Breast epithelium (tissue), 4 donors: ENCODE results near the gene HCFC2. TPM values are rescaled to one million over a fixed set of nuclear protein-coding genes. Genes with fewer than 3 reads are reported as not detected.

Experiments
- DNase-seq, 2 donors: peaks; one replicate each; pipeline ENCODE4 v3.0.0-alpha.2; 2019; ENCODE audit warnings: low spot score in 2 of 2
- H3K27ac ChIP-seq, 2 donors: fragments of 200-600 bp; sonication (generic) in 1 of 2; one replicate each; pipeline ENCODE4 v1.5.1; 2016 to 2019; ENCODE audit warnings: mild to moderate bottlenecking in 1 of 2
- H3K27me3 ChIP-seq, 2 donors: fragments of 200-600 bp; sonication (generic) in 1 of 2; one replicate each; pipeline versions ENCODE4 v1.5.1 to v1.6.0; 2017 to 2019; ENCODE audit warnings: control low read depth in 1 of 2, mild to moderate bottlenecking in 1 of 2
- H3K36me3 ChIP-seq: fragments of 200-600 bp; one replicate; pipeline ENCODE4 v1.5.1; 2019
- H3K4me1 ChIP-seq, 2 donors: fragments of 200-600 bp; sonication (generic); one replicate each; pipeline ENCODE4 v1.5.1; 2016 to 2019; ENCODE audit warnings: control low read depth in 1 of 2
- H3K4me3 ChIP-seq, 3 donors: fragments of 200-600 bp; sonication (generic); 1 replicate in 2 of 3; 2 replicates in 1 of 3; pipeline ENCODE4 v1.5.1; 2016 to 2019; ENCODE audit warnings: mild to moderate bottlenecking in 3 of 3, moderate library complexity in 2 of 3
- H3K9me3 ChIP-seq, 2 donors: fragments of 200-600 bp; sonication (generic) in 1 of 2; one replicate each; pipeline ENCODE4 v1.5.1; 2016 to 2019; ENCODE audit warnings: control low read depth in 1 of 2
- CTCF ChIP-seq, 3 donors: fragments of 450-650 bp; IDR thresholded peaks; one replicate each; pipeline ENCODE4 v1.5.1; 2016 to 2017; ENCODE audit warnings: antibody characterized with exemption in 3 of 3, mild to moderate bottlenecking in 3 of 3, moderate library complexity in 3 of 3
- POLR2A ChIP-seq: fragments of 450-650 bp; IDR thresholded peaks from one replicate; pipeline ENCODE4 v1.6.1; 2016; ENCODE audit warnings: antibody characterized with exemption, mild to moderate bottlenecking, moderate library complexity
- POLR2AphosphoS5 ChIP-seq, 3 donors: sonication (generic); formaldehyde crosslinking; IDR thresholded peaks; one replicate each; pipeline ENCODE4 v1.6.1; 2017; ENCODE audit warnings: antibody characterized with exemption in 3 of 3
- intact Hi-C: fragments of 100-400 bp; cut with DNase I; formaldehyde crosslinking; loops from one replicate; pipeline ENCODE4 v1.15.1; 2023; ENCODE audit warnings: low total_unique reads
- total RNA-seq, 3 donors: library from RNA; depleted of rRNA; stranded (reverse); fragments of >200 nt; gene quantifications; one replicate each; pipeline ENCODE4 v1.1.0, GENCODE V29; 2016

Gene HCFC2
- total RNA-seq, 3 donors from 2014 or later, result 20.3 to 26.2 (median 23.2) TPM

GRCh38 chr12:104133866-104134265 is 69.5 kb downstream of the HCFC2 start:
- no peak for DNase-seq
- Histone ChIP-seq H3K27ac (no peak overlapping the region), H3K36me3 (no peaks in the 10 kb centered on the region), H3K4me3 (no peak overlapping the region), H3K4me1 (peaks cover 3 to 4% of the 10 kb centered on the region in 2 donors), H3K27me3 (no peaks in the 10 kb centered on the region), H3K9me3 (no peaks in the 10 kb centered on the region)
- intact Hi-C loops, result no loop called here
- TF ChIP-seq CTCF (IDR thresholded peaks at IDR 0.05) (no peak), POLR2A (no peak), POLR2AphosphoS5 (IDR thresholded peaks at IDR 0.05) (no peak)

DNA sequence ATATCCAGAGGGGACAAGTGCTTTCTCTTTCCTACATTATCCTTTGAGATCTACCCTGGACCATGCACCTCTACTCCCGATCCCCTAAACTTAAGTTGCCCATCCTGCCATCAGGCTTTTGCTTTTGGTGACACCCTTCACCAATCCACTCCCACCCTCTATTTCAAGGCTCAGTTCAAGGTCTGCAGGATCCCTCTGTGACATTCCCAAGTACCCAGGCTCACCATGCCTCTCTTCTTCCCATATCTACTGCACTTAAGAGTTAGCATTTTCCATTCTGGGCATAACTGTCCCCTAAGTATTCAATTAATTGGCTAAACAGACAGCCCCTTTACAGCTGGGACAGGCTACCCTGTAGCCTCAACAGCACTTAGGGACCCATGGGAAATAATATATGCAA is 70.6 kb downstream of the HCFC2 start:
- TF ChIP-seq POLR2AphosphoS5 (IDR thresholded peaks at IDR 0.05), result no peak
- TF ChIP-seq CTCF (IDR thresholded peaks at IDR 0.05), result no peak
- TF ChIP-seq POLR2A, result no peak
- intact Hi-C loops, result no loop called here
- no peak overlapping the region for H3K27ac ChIP-seq
- H3K36me3 ChIP-seq, result no peaks in the 10 kb centered on the region
- H3K27me3 ChIP-seq, result no peaks in the 10 kb centered on the region
- no peak overlapping the region for H3K4me3 ChIP-seq
- DNase-seq, result no peak
- peaks cover 3 to 4% of the 10 kb centered on the region in 2 donors for H3K4me1 ChIP-seq
- H3K9me3 ChIP-seq, result no peaks in the 10 kb centered on the region

DNA sequence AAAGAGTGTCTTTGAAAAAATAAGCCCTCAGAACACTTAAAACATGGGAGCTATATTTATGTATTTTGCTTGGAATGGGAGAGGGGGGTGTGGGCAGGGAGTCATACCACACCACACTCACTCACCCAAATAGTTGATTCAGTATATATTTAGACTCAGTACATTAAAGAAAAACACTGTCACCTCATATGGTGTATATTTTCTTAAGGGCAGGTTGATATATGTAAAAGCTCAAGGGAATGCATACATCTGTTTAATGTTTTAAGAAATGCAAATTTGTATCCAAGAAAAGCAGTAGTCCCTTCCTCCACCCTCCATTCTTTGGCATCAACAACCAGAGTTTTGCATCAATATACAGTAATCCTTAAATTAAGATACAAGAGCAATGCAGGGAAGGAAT is 72.2 kb downstream of the HCFC2 start:
- H3K9me3 ChIP-seq, result no peaks in the 10 kb centered on the region
- no peak for TF ChIP-seq CTCF (IDR thresholded peaks at IDR 0.05)
- TF ChIP-seq POLR2AphosphoS5 (IDR thresholded peaks at IDR 0.05), result no peak
- TF ChIP-seq POLR2A, result no peak
- H3K36me3 ChIP-seq, result no peaks in the 10 kb centered on the region
- peaks cover 3 to 4% of the 10 kb centered on the region in 2 donors for H3K4me1 ChIP-seq
- H3K27ac ChIP-seq, result no peak overlapping the region
- DNase-seq, result no peak
- no peaks in the 10 kb centered on the region for H3K27me3 ChIP-seq
- peak overlapping the region; percentile 74 to 92 (median 80) for H3K4me3 ChIP-seq
- intact Hi-C loops, result no loop called here

DNA sequence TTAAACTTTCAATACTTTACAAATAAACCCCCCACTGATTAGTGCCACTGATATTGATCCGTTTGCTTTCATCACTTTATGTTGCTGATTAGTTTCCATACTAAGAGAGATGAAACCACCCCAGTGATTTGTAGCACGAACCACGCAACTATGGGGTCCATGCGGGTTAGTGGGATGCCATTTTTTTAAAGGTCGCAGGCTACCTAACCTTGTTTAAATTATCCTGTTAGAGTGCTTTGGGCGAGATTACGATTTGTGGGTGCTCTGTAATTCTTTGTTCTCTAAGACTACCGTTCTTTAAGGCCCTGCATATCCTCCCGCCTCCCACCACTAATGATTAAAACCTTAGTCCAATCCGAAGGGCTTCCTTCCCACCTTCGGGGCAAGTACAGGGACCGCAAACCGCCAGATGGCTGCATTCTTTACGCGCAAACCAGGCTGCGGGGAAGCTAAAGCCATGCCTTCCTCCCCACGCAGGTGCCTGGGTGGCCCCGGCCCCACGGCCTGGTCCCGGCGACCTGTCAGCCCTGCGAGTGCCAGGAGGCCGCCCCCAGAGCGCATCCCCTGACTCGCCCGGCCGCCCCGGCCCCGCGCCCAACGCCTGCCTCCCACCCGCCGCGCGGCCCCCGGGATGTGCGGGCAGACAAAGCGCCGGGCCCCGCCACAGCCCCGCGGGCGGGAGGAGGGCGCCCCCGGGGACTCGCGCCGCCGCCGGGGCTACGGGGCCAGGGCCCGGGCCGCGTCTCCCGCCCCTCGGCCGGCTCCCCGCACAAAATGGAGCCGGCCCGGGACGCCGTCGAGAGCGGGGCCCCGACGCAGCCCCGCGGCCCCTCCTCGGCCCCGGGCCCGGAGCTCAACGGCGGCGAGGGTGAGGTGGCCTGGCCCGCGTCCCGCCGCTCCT is 72.9 kb downstream of the HCFC2 start:
- peak overlapping the region; percentile 74 to 92 (median 80) for H3K4me3 ChIP-seq
- no peaks in the 10 kb centered on the region for H3K36me3 ChIP-seq
- H3K27ac ChIP-seq, result peak overlapping the region; percentile 85 to 99
- TF ChIP-seq CTCF (IDR thresholded peaks at IDR 0.05), result no peak
- TF ChIP-seq POLR2A, result no peak
- TF ChIP-seq POLR2AphosphoS5 (IDR thresholded peaks at IDR 0.05), result peak in 1 of 3 donors; percentile 32
- peaks cover 3 to 4% of the 10 kb centered on the region in 2 donors for H3K4me1 ChIP-seq
- intact Hi-C loops, result no loop called here
- no peaks in the 10 kb centered on the region for H3K9me3 ChIP-seq
- peak in 1 of 2 donors; percentile 26 for DNase-seq
- no peaks in the 10 kb centered on the region for H3K27me3 ChIP-seq
